Right lobe of liver (tissue), 6 donors: Measurements from ENCODE around the gene ADARB2. TPM values are rescaled to one million over a fixed set of nuclear protein-coding genes. Genes with fewer than 3 reads are reported as not detected.

ENCODE experiments used
- ATAC-seq, 4 donors: fragments of 200-7000 bp; cut with Tn5 transposase; one replicate each; pipeline ENCODE4 v1.9.1; 2020; ENCODE audit warnings: mild to moderate bottlenecking in 4 of 4, moderate library complexity in 4 of 4
- DNase-seq, 3 donors: peaks; one replicate each; pipeline ENCODE4 v3.0.0-alpha.2; 2020
- H3K27ac ChIP-seq, 3 donors: fragments of 200-600 bp; one replicate each; pipeline ENCODE4 v1.8.0; 2022
- H3K27me3 ChIP-seq, 2 donors: fragments of 200-600 bp; one replicate each; pipeline ENCODE4 v1.8.0; 2022
- H3K36me3 ChIP-seq, 4 donors: fragments of 200-600 bp; sonication (generic) in 1 of 4; one replicate each; pipeline versions ENCODE4 v1.5.1 to v1.8.0; 2017 to 2022; ENCODE audit warnings: control low read depth in 1 of 4
- H3K4me1 ChIP-seq, 4 donors: fragments of 200-600 bp; sonication (generic) in 1 of 4; one replicate each; pipeline versions ENCODE4 v1.5.1 to v1.8.0; 2017 to 2022; ENCODE audit warnings: control low read depth in 1 of 4
- H3K4me3 ChIP-seq, 3 donors: fragments of 200-600 bp; one replicate each; pipeline ENCODE4 v1.8.0; 2022
- H3K9me3 ChIP-seq, 4 donors: fragments of 200-600 bp; sonication (generic) in 1 of 4; one replicate each; pipeline versions ENCODE4 v1.5.1 to v1.8.0; 2017 to 2022; ENCODE audit warnings: control low read depth in 1 of 4
- POLR2A ChIP-seq: fragments of 450-650 bp; IDR thresholded peaks from one replicate; pipeline ENCODE4 v1.6.1; 2017; ENCODE audit warnings: antibody characterized with exemption, mild to moderate bottlenecking
- WGBS: methylation state at CpG from one replicate; pipeline ENCODE4 v1.1.6; 2018; ENCODE audit warnings: low coverage, low lambda C conversion rate; ENCODE audit not compliant: insufficient coverage; ENCODE audit errors: missing lambda C conversion rate; 5-methylcytosine and 5-hydroxymethylcytosine counted together
- intact Hi-C, 2 donors: fragments of 100-400 bp; cut with DNase I; formaldehyde crosslinking; loops; one replicate each; pipeline versions ENCODE4 v1.11.2 to v1.14.1; 2022
- total RNA-seq, 6 experiments: library from RNA; depleted of rRNA in 2 of 6; stranded (reverse); fragments of >200 nt in 2 of 6; fragmentation: NEBNext Ultra II Directional in 3 of 6; extraction: Animal tissue kit (Norgen Biotek cat#: 25700) in 3 of 6; gene quantifications; one replicate each; pipeline versions ENCODE4 v1.1.0 to v1.2.4, GENCODE V29; 2016 to 2023
- TF ChIP-seq, protein P1 (sequence below), 4 donors: fragments of 200-600 bp in 3 of 4; fragments of 450-650 bp in 1 of 4; IDR thresholded peaks; one replicate each; pipeline versions ENCODE4 v1.5.1 to v1.8.0; 2016 to 2022; ENCODE audit warnings: antibody characterized with exemption in 4 of 4, mild to moderate bottlenecking in 2 of 4
- donor health status: DM: no; HTN: yes; CAD: no.
- donor health status: DM: no; HTN: no; CAD: no.
- donor health status: DM: no; HTN: no; CAD: no.
- donor health status: DM: no; HTN: yes; CAD: no.
- donor health status: DM: no; HTN: yes; CAD: no.

ADARB2 gene
- total RNA-seq, 6 experiments from 2014 or later: 0.07 to 0.68 (median 0.42) TPM

- no peak overlapping the region for H3K27ac ChIP-seq
- no peak overlapping the region for H3K4me3 ChIP-seq
- H3K36me3 ChIP-seq: no peaks in the 10 kb centered on the region
- ATAC-seq (no peak), DNase-seq (peak in 2 of 3 donors; percentile 9 to 50)
- no peaks in the 10 kb centered on the region for H3K9me3 ChIP-seq
- no peak for TF ChIP-seq POLR2A
- TF ChIP-seq, protein P1, sequence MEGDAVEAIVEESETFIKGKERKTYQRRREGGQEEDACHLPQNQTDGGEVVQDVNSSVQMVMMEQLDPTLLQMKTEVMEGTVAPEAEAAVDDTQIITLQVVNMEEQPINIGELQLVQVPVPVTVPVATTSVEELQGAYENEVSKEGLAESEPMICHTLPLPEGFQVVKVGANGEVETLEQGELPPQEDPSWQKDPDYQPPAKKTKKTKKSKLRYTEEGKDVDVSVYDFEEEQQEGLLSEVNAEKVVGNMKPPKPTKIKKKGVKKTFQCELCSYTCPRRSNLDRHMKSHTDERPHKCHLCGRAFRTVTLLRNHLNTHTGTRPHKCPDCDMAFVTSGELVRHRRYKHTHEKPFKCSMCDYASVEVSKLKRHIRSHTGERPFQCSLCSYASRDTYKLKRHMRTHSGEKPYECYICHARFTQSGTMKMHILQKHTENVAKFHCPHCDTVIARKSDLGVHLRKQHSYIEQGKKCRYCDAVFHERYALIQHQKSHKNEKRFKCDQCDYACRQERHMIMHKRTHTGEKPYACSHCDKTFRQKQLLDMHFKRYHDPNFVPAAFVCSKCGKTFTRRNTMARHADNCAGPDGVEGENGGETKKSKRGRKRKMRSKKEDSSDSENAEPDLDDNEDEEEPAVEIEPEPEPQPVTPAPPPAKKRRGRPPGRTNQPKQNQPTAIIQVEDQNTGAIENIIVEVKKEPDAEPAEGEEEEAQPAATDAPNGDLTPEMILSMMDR (IDR thresholded peaks at IDR 0.05): no peak
- WGBS: 53% methylated on average over 12 of the region's 45 CpGs
- intact Hi-C loops: no loop called here
- no peaks in the 10 kb centered on the region for H3K27me3 ChIP-seq
- no peaks in the 10 kb centered on the region for H3K4me1 ChIP-seq
These were observed 552.5 kb downstream of the ADARB2 start for GRCh38 chr10:1184541-1185430.

- intact Hi-C loops: no loop called here
- TF ChIP-seq, protein P1 (IDR thresholded peaks at IDR 0.05): no peak
These were observed 553.6 kb downstream of the ADARB2 start for GRCh38 chr10:1183701-1184100.

DNA sequence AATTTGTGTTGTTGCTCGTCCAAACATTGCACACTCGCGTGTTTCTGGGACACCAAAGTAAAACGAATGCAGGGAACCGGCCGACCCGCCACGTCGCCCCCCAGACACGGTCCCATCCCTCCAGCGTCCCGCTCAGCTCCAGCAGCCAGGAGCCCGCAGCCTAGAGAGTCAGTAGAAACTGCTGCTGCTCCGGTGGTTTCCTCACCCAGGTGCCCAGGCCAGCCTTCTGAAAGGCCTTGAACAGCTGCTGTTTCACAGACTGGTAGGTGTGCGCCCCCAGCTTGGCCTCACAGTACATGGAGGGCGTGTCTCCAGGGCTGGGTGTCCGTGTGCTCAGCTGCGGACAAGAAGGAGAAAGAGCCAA, 554.3 kb downstream of the ADARB2 start:
- Histone ChIP-seq H3K27me3 (no peaks in the 10 kb centered on the region), H3K27ac (no peak overlapping the region), H3K4me1 (no peaks in the 10 kb centered on the region), H3K36me3 (no peaks in the 10 kb centered on the region), H3K4me3 (no peak overlapping the region), H3K9me3 (no peaks in the 10 kb centered on the region)
- intact Hi-C loops: no loop called here
- 65% methylated on average over 5 of the region's 18 CpGs for WGBS
- no peak for TF ChIP-seq POLR2A
- TF ChIP-seq, protein P1 (IDR thresholded peaks at IDR 0.05): no peak
- ATAC-seq (no peak), DNase-seq (peak in 1 of 3 donors; percentile 36)

More at GRCh38 chr10:1183701-1184100, 553.6 kb downstream of the ADARB2 start:
- H3K27ac ChIP-seq: no peak overlapping the region
- H3K4me1 ChIP-seq: no peaks in the 10 kb centered on the region
- no peaks in the 10 kb centered on the region for H3K27me3 ChIP-seq
- H3K4me3 ChIP-seq: no peak overlapping the region
- no peaks in the 10 kb centered on the region for H3K9me3 ChIP-seq
- DNase-seq: peak in 2 of 3 donors; percentile 2 to 31
- 56% methylated on average over 3 of the region's 12 CpGs for WGBS
- no peak for ATAC-seq
- no peaks in the 10 kb centered on the region for H3K36me3 ChIP-seq

DNA sequence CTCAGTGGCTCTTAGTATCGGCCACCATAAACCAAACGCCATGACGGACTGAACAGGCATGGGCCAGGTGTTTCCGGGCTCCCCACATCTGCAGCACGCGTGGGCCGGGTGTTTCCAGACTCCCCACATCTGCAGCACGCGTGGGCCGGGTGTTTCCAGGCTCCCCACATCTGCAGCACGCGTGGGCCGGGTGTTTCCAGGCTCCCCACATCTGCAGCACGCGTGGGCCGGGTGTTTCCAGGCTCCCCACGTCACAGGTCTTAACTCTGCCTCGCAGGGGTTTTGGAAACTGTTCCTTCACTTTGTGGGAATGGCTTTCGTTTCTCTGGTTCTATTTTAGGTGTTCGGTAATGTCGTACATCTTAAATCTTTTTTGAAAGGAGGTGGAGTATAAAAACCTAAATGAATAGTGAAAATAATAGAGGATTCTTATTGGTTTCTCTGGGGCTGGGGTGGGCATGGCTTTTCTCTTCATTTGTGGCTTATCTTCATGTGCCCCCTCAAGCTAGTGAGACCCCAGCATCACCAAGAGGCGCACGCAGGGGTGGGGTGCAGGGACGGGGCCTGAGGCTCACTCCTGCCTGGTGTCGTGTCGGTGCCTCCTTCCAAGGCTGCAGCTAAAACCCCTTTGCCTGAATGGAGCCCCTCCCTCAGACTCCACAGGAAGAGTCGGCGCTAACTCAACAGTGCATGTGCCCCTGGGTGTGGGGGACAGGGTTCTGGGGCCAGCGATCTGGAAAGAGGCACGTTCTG, 554.9 kb downstream of the ADARB2 start:
- intact Hi-C loops: no loop called here
- DNase-seq (peak in 1 of 3 donors; percentile 11), ATAC-seq (no peak)
- no peak for TF ChIP-seq POLR2A
- TF ChIP-seq, protein P1 (IDR thresholded peaks at IDR 0.05): no peak
- Histone ChIP-seq H3K9me3 (no peaks in the 10 kb centered on the region), H3K27ac (no peak overlapping the region), H3K27me3 (no peaks in the 10 kb centered on the region), H3K4me3 (no peak overlapping the region), H3K36me3 (no peaks in the 10 kb centered on the region), H3K4me1 (no peaks in the 10 kb centered on the region)
- 60% methylated on average over 11 of the region's 30 CpGs for WGBS
